GM21825 (cell line): ENCODE data around the gene NCBP1.
"Not testable (repeated sequence)": the region's sequence is repeated elsewhere in the genome, so short reads cannot be mapped to it uniquely, and the experiment has no call there.

Experiments used
- ATAC-seq: cut with Tn5 transposase; IDR thresholded peaks from one replicate; pipeline ENCODE4 v1.9.1; 2021; ENCODE audit warnings: mild to moderate bottlenecking, moderate library complexity; ENCODE audit not compliant: unreplicated experiment

The NCBP1 gene, protein sequence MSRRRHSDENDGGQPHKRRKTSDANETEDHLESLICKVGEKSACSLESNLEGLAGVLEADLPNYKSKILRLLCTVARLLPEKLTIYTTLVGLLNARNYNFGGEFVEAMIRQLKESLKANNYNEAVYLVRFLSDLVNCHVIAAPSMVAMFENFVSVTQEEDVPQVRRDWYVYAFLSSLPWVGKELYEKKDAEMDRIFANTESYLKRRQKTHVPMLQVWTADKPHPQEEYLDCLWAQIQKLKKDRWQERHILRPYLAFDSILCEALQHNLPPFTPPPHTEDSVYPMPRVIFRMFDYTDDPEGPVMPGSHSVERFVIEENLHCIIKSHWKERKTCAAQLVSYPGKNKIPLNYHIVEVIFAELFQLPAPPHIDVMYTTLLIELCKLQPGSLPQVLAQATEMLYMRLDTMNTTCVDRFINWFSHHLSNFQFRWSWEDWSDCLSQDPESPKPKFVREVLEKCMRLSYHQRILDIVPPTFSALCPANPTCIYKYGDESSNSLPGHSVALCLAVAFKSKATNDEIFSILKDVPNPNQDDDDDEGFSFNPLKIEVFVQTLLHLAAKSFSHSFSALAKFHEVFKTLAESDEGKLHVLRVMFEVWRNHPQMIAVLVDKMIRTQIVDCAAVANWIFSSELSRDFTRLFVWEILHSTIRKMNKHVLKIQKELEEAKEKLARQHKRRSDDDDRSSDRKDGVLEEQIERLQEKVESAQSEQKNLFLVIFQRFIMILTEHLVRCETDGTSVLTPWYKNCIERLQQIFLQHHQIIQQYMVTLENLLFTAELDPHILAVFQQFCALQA

DNA sequence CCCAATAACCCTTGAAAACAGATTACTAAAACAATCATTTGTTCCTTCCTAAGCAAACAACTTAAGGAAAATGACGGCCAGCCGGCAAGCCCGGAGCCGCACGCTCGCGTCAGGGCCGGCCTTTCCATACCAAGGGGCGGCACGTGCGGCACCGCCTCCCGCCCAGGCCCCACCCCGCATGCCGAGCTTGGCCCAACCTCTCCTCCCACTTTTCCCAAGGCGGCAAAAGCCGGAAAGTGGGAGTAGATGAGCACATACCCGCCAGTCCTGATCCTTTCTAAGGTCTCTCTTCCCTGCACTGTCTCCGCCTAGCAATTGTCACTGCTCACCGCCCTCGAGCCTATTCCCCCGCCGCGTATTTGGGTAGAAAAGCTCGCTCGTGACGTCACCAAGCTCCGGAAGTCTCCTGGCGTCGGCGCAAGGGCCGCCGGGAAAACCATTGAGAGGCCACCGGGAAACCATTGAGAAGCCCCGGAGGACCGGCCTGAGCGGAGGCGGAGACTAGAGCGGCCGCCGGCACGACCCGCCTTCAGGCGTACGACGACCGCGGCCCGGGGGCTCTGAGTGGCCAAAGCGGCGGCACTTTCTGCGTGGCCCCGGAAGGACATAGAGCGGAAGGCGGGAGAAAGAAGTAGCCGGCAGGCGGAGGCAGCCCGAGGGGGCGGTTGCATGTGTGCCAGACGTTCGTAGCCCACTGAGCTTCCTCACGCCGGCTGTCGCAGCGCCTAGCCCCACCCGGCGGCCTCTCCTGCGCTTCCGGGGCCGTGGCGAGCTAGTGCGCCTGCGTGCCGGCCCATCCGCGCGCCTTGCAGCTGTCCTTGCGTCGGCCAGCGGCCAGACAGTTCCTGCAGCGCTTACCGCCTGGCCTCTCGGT is at the start of gene NCBP1, which contains the start of gene TSTD2:
TSS of gene NCBP1 (plus strand) at position 837 of the 874 bp plus-strand sequence. CDS start 61 bp downstream, outside the sequence.
TSS of gene TSTD2 (minus strand) at position 384 of the 874 bp plus-strand sequence. CDS start 5,806 bp downstream, outside the sequence.
- ATAC-seq = peak; percentile 89

DNA sequence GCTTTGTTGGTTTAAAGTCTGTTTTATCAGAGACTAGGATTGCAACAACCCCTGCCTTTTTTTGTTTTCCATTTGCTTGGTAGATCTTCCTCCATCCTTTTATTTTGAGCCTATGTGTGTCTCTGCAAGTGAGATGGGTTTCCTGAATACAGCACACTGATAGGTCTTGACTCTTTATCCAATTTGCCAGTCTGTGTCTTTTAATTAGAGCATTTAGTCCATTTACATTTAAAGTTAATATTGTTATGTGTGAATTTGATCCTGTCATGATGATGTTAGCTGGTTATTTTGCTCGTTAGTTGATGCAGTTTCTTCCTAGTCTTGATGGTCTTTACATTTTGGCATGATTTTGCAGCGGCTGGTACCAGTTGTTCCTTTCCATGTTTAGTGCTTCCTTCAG is 48.8 kb upstream of the NCBP1 start:
- ATAC-seq = not testable (repeated sequence)

DNA sequence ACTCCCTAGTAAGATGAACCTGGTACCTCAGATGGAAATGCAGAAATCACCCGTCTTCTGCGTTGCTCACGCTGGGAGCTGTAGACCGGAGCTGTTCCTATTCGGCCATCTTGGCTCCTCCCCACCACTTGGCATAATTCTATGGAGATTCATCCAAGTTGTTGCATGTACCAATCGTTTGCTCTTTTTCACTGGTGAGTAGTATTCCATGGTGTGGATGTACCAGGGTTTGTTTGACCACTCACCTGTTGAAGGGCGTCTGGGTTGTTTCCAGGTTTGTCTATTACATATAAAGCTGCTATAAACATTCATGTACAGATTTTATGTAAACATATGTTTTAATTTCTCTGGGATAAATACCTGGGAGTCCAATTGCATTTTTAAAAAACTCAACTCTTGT is 46.7 kb upstream of the NCBP1 start:
- ATAC-seq = not testable (repeated sequence)

DNA sequence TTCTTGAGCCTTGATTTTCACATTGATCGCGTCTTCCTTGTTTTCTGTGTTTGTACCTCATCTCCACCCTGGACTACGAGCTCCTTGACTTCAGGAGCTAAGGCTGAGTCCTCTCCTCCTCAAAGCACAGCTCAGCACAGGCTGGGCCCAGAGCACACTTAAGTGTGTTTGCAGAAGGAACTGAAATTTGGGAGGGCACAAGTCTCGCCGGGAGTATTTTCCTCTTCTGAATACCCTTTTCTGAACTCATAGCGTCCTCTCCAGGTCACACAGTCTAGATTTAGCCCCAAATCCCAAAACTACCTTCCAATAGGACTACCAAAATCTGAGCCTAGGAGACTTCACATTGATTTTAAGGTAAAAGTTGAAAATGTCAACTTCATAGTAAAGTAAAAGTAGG is 42.1 kb upstream of the NCBP1 start:
- ATAC-seq = no peak

DNA sequence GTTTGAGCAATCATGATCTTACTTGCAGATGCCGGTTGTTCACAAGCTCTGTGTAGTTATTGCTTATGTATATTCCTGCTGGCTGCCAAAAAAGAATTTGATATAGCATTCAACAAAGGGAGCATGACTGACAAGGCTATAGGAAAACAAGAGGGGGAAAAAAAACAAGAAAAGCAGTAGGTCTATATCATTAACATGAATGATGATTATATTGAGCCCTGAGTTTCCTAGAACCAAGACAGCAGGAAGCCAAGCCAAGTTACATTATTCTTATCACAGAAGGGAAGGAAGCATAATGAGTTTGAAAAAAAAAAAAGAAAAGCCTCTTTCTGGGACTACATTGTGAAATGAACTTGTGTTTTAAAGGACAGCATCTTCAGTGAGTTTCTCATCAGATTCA is 41.5 kb upstream of the NCBP1 start:
- ATAC-seq = no peak

DNA sequence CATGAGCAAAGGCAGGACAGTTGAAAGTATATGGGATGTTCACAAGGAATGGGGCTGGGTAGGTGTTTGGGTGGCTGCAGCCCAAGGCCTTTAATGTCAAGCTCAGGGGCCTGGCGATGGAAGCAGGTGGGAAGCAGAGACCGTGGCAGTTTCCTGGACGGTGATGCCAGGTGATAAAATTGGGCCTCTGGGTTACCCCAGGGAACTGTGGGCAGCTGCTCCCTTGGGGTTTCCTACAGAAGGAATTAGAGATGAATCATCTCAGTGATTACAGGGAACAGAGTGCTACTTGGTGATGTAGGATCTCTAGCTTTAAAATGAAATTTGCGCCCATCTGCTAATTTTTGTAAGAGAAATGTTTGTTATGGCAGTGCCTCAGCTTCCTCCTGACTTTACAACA is 39.7 kb upstream of the NCBP1 start:
- no peak for ATAC-seq

DNA sequence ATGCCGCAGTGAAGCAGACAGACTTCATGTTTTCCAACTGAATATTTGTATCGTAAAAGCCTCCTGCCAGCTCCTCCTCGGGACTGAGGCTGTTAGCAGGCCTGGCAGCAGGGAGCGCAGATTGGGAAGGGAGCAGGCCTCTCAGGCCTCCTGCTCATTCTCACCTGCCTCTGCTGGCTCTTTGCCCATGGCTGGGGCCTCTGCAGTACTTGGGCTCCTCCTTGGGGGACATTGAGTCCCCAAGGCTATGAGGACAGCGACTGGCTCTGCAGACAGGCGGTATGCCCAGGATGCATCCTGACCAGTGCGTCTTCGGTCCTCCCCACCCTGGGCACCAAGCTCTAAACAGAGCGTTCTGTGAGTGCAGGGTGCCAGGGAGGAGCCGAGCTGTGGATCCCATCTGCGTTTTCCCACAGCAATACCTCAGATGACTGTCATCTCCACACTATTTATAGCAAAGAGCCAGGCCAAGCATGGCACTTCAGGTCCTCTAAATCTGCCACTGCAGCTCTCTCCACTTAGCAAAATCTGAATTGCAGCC is 39.2 kb upstream of the NCBP1 start:
- ATAC-seq = no peak

DNA sequence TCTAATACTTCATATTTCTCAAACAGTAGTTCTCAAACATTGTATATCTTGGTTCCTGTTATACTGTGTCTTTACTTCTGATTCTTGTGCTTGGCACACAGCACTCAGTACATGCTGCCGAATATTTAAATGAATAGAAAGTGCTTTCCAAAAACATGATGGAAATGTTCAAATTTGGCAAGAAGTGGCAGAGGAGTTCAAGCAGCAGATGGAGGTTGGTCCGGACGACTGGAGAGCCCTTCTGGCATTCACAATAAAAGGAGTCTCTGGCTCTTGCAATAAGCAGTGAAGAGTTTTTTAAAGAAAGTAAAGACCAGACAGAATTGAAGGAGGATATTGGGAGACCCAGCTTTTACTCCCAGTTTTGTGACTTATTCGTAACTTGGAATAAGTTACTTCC is 36.7 kb upstream of the NCBP1 start:
- ATAC-seq = no peak

DNA sequence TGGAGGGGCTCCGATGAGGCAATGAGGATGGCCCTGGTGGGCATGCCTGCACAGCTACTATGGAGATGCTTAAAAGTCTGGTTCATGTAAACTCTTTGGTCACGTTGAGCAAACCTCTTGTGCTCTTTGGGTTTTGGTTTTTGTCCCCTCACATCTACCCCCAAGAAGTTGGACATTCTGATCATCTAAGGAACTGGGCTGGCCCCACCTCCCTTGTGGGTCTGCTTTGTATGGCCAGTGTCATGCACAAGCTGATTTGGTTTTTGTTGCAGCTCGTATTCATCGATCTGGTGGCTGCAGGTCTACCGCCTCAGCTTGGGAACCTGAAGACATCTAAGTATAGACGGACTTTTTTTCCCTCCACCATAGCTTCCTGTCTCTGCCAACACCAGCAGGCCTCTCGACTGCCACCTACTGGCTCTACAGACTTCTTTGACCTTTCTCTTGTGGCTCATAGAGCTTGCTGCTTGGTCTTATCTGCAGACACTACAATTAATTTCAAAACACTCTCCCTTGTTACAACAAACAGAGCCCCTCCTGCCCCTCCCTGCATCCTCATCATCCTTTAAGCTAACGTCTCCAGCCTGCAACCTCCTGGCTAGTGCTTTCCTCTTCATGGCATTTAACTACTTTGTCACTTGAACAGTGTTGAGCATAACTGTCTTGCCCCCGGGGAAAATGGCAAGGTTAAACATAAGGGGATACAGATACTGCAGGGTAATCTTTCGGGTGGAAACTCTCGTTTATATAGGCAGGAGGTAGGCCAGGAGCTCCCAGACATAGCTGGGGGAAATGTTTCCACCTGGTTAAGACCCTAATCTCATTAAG is 34.9 kb upstream of the NCBP1 start:
- peak; percentile 85 for ATAC-seq

DNA sequence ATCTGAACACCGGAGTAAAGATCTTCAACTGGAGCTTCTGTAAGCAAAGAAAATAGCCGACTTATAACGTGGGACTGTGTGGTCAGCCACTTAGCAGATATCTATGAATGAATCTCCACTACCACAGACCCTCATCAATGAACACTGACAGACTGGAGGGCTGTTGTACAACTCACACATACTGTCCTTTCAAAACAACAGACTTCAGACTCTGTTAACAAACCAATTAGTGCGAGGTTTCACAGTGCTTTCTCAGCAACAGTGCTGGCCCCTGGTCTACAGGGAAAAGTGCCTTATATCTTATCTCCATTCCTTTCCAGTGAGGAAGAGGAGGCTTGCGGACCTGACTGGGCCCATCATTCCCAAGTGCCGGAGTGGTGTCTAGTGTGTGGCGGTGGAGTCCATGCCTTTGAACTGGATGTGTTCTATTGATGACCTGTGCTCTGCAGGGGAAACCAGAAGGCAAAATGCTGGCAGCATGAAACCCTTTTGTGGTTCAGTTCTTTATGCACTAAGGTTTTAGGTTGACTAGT is 34.2 kb upstream of the NCBP1 start:
- no peak for ATAC-seq

DNA sequence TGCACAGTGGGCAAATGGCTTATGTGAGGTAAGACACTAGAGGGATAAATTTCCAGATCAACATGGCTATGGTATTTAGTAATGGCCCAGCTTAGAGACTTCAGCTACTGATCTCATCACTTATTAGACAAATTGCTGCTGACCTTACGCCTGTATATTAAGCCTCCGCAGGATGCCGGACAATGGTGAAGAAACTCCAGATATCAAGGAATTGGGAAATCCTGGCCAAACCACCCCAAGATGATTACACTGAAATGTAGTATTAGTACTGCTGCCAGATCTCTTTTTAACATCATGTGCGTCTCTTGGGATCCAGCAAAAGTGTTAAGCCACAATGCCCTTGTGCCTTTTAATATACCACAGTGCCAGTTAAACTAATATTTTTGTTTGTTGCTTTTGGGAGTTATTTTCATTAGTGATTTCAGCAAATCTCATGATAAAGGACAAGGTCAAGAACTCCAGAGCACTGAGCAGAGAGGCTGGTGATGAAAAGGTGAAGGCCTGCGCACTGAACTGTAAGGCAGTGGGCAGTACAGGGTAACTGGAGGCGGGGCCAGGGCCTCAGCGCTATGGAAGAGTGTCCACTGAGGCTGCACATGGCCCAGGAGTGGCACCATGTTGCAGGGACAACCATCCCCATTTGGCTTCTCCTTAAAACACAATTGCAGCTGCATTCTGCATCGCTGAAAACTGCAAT is 32.9 kb upstream of the NCBP1 start:
- no peak for ATAC-seq

DNA sequence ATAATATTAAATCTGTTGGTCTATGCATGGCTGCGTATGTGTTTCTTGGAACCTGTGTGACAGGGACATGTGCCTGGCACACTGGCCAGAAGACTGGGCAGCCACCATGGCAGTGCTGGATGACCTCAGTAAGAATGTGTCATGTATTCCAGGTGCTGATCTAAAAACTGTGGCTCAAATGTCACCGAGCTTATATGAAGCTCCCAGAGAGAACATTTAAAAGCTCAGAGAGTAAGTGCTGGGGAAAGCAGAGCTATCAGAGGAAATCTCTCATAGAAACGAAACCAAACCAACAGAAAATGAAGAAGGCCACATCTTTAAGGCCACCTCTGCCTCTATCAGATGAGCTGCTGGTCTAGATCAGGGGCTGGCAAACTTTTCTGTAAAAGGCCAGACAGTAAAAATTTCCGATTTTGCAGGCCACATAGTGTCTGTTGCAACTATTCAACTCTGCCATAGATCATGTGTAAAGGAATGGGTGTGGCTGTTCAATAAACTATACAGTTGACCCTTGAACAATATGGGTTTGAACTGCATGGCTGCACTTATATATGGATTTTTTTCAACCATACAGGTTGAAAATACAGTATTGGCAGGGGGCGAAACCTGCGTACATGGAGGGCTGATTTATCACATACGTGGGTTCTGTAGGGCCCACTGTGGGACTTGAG is 32.3 kb upstream of the NCBP1 start:
- ATAC-seq = no peak

DNA sequence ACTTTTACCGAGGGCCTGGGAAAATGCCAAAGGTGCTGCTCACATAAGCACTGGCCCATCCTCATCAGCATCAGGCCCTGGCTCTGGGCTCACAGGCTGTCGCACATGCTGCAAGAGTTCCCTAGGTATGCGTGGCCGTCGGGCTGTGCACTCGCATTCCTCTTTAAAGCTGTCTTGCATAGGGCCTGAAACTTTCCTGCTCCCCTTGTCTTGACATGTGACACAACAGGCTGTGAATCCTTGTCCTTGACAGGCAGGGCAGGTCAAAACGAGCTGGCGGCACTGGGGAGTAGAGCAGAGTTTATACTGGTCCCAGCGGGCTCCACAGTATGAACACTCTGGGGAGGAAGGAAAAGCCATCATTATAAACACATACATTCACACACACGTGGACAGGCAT is 31.2 kb upstream of the NCBP1 start:
- no peak for ATAC-seq

DNA sequence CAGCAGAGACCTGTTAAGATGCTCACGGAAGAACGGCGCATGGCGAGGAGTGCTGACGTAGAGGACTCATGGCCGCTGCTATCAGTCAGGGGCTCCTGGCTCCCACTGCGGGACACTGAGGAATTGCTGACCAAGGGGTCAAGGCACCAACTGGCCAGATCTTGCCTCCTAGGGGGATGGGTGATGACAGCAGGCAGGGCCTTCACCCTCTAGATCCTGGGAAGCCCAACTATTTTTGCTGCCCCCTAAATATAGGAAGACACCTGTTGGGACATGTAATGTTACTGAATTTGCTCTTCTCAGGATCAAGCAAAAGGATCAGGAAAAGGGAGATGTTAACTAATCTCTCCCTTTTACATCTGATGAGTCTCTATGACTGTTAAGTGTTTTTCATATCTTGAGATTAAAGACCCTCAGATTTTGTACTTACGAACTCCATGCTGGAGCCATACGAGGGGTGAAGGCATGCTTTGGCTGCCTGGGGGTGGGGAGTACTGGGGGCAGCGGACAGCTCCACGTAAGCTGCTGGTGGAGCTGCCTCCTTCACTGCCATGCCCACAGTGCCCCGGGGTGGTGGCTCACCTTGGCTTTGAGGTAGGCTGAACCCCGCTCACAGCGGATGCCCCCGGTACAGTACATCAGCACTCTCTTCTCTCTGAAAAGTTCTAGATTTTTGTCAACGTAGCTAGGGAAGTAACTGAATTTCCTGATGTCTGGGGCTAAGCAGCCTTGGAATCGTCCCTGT is 28.5 kb upstream of the NCBP1 start:
- no peak for ATAC-seq

DNA sequence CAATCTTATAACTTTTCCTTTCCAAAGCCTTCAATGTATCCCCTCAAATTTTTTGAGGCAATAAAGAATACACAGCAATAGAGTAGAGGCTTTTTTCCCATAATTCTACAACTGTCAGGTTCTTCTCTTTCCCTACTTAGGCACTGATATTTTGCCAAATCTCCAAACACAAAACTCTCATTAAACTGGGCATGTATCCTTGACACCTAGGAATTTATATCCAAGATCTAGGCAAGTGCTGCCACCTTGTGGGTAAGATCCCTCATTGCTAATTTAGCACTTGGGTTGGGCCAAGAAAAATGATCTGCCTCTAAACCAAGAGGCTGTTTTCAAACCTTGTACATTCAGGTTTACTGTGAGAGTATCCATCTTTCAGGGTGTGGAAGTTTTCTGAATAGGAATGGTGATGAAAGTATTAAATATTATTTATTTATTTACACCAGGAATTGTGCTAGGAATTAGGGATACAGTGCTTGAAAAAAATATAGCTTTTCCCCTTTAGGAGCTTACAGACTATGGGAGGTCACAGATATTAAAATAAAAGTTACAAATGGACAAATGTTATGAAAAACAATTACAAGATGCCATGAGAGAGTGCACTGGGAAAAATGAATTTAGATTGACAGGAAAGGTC is 18.1 kb upstream of the NCBP1 start:
- no peak for ATAC-seq

DNA sequence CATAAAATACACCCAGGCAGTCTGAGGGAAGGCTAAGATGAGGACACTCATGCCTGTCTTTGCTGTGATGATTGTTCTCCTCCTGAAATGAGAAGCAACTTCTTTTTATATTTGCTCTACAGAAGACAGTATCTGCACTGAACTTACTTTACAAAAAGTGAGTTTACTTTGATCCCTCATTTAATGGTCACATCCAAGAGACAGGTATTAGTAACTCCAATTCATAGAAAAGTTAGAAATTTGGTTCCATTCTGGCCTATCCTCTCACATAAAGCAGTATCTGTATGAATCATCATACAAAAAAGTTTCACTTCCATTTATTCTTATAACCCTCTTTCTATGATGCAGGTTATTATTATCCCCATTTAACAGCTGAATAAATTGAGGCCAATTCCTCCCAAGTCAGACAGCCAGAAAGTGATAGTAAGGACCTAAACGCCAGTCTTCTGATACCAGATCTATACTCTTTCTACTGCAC is 15.6 kb upstream of the NCBP1 start:
- no peak for ATAC-seq

DNA sequence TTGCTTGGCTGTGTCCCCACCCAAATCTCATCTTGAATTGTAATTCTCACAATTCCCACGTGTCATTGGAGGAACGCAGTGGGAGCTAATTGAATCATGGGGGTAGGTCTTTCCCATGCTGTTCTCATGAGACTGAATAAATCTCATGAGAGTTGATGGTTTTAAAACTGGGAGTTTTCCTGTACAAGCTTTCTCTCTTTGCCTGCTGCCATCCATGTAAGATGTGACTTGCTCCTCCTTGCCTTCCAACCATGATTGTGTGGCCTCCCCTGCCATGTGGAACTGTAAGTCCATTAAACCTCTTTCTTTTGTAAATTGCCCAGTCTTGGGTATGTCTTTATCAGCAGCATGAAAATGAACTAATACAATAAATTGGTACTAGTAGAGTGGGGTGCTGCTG is 13.6 kb upstream of the NCBP1 start:
- not testable (repeated sequence) for ATAC-seq
